ENCODE results near the gene RALB.

The RALB gene

GRCh38 chr2:120252225-120253020 lies at the start of gene RALB:
Gene RALB, plus strand, starts transcription at chr2:120252852. Its CDS starts 25,813 bp downstream, at chr2:120278665.
- peak; percentile 94 for DNase-seq

- no peak for DNase-seq
Observed at GRCh38 chr2:120203251-120204021, 49.2 kb upstream of the RALB start.

- DNase-seq = no peak
Observed at GRCh38 chr2:120204022-120204405, 48.6 kb upstream of the RALB start.

- no peak for DNase-seq
Observed at GRCh38 chr2:120204417-120204816, 48.2 kb upstream of the RALB start.

GRCh38 chr2:120204945-120205670 lies 47.5 kb upstream of the RALB start:
- no peak for DNase-seq

- no peak for DNase-seq
Observed at GRCh38 chr2:120206022-120206581, 46.5 kb upstream of the RALB start.

GRCh38 chr2:120208381-120209353 lies 44.0 kb upstream of the RALB start:
- no peak for DNase-seq

GRCh38 chr2:120209427-120210269 lies 43.0 kb upstream of the RALB start:
- DNase-seq = no peak

- no peak for DNase-seq
Observed at GRCh38 chr2:120210270-120210693, 42.4 kb upstream of the RALB start.

GRCh38 chr2:120218181-120218580 lies 34.5 kb upstream of the RALB start:
- no peak for DNase-seq

GRCh38 chr2:120219291-120219690 lies 33.4 kb upstream of the RALB start:
- no peak for DNase-seq

- no peak for DNase-seq
Observed at GRCh38 chr2:120219766-120220165, 32.9 kb upstream of the RALB start.

GRCh38 chr2:120220756-120221155 lies 31.9 kb upstream of the RALB start:
- no peak for DNase-seq

GRCh38 chr2:120221616-120222015 lies 31.0 kb upstream of the RALB start:
- DNase-seq = no peak

GRCh38 chr2:120222186-120223033 lies 30.2 kb upstream of the RALB start:
- DNase-seq = no peak

- DNase-seq = peak; percentile 72
Observed at GRCh38 chr2:120223034-120223912, 29.4 kb upstream of the RALB start, which contains the start of gene TMEM185B. Gene TMEM185B, minus strand, starts transcription at chr2:120223400. Its CDS starts 424 bp downstream, at chr2:120222976.

- DNase-seq = no peak
Observed at GRCh38 chr2:120224256-120224655, 28.4 kb upstream of the RALB start.

GRCh38 chr2:120224735-120225548 lies 27.7 kb upstream of the RALB start:
- DNase-seq = no peak
